Measurements from ENCODE around the gene VKORC1.

The VKORC1 gene

GRCh38 chr16:31061126-31061812 lies 33.3 kb downstream of the VKORC1 start:
- DNase-seq = no peak

- DNase-seq = no peak
Measured at GRCh38 chr16:31055613-31056012, 39.0 kb downstream of the VKORC1 start.

DNA sequence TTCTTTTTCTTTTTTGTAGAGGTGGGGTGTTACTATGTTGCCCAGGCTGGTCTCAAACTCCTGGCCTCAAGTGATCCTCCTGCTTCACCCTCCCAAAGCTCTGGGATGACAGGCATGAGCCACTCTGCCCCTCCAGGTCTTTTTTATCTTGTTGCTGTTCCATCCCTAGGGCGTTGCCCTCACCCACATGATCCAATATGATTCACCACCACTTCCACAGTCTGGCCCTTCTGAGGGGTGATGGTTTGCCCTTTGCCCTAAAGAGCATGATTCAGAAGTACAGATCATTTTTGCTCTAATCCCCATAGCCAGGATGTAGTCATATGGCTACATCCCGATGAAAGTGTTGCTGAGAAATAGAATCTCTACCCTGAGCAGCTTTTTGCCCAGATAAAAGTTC lies 42.5 kb downstream of the VKORC1 start:
- no peak for DNase-seq

GRCh38 chr16:31050280-31051030 lies 44.1 kb downstream of the VKORC1 start:
- DNase-seq = no peak

DNA sequence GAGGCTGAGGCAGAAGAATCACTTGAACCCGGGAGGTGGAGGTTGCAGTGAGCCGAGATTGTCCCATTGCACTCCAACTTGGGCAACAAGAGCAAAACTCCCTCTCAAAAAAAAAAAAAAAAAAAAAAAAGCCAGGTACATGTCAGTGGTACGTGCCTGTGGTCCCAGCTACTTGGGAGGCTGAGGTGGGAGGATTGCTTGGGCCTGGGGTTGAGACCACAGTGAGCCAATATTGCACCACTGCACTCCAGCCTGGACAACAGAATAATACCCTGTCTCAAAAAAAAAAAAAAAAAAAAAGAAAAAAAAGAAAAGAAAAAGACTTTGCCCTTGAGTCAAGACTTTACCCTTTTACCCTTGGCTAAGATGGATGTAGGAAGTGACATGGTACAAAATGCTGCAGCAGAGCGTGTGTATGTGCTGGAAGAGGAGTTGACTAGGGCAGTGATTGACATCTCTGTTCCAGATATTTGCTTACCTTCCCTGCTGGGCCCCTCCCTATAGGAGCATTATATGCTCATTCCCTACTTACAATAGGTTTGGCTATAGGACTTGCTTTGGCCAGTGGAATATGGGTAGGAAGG lies 50.6 kb downstream of the VKORC1 start:
- DNase-seq = no peak

DNA sequence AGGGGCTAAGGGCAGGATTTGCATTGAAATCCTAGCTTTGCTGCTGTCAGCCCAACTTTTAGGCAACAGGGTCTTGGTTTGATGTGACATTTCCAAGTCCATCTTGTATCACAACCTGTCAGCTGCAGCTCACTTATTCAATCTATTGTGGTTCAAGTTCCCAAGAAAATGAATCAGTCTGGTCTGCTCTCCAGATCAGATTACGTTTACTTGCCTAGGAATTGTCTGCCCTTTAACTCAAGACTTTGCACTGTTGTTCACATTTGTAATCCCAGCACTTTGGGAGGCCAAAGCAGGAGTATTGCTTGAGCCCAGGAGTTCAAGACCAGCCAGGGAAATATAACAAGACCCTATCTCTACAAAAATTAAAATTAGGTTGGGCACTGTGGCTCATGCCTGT lies 51.2 kb downstream of the VKORC1 start:
- no peak for DNase-seq

- no peak for DNase-seq
Measured at GRCh38 chr16:31042866-31043265, 51.7 kb downstream of the VKORC1 start.
